Activated gamma-delta T cell treated with anti-CD3 and anti-CD28 coated beads, Interleukin-2, amount 50 U/mL, for 16 hours (primary cell): Measurements from ENCODE around the gene SCN4B.

Experiments used
- DNase-seq: peaks from one replicate; pipeline ENCODE4 v3.0.0-alpha.2; 2020; ENCODE audit warnings: low read depth

Gene SCN4B

GRCh38 chr11:118174006-118174567 is 21.5 kb upstream of the SCN4B start:
- no peak for DNase-seq

DNA sequence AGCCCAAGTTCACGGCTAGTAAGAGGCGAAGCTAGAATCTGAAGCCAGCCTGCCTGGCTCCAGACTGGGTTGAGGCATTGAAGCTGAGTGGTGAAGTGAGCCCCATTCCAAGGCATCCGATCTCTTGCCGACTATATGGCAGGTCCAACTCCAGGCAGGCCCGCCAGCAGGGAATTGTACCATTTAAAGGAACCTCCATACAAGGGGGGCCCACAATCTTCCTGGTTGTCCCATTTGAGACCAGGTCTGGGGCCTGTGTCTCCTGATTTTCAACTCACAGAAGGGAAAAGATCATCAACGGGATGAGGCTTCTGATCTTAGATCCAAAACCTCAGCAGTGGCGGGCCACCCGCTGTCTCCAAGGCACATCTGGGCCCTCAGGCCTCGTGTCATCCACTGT is 19.7 kb upstream of the SCN4B start:
- no peak for DNase-seq

- peak; percentile 51 for DNase-seq
These were observed 18.8 kb upstream of the SCN4B start for GRCh38 chr11:118171269-118172062.

- no peak for DNase-seq
These were observed 18.3 kb upstream of the SCN4B start for GRCh38 chr11:118170882-118171268.

GRCh38 chr11:118170231-118170630 is 17.6 kb upstream of the SCN4B start:
- DNase-seq: no peak

GRCh38 chr11:118169300-118170140 is 16.9 kb upstream of the SCN4B start:
- no peak for DNase-seq

GRCh38 chr11:118168751-118169150 is 16.1 kb upstream of the SCN4B start:
- no peak for DNase-seq

- DNase-seq: no peak
These were observed 15.7 kb upstream of the SCN4B start for GRCh38 chr11:118168316-118168715.

GRCh38 chr11:118167906-118168305 is 15.3 kb upstream of the SCN4B start:
- DNase-seq: no peak

DNA sequence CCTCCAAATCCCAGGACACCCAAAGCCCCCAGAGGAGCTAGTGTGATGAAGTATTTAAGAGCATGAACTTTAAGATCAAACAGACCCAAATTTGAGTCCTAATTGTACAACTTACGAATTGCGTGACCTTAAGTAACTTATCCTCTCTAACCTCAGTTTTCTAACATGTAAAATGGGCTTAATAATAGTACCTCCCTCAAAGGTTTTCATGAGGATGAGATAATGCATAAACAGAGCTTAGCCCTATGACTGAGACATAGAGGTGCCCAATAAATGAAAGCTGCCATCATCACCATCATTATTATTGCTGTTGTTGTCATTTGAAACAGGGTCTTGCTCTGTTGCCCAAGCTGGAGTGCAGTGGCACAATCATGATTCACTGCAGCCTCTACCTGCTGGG is 14.6 kb upstream of the SCN4B start:
- no peak for DNase-seq

DNA sequence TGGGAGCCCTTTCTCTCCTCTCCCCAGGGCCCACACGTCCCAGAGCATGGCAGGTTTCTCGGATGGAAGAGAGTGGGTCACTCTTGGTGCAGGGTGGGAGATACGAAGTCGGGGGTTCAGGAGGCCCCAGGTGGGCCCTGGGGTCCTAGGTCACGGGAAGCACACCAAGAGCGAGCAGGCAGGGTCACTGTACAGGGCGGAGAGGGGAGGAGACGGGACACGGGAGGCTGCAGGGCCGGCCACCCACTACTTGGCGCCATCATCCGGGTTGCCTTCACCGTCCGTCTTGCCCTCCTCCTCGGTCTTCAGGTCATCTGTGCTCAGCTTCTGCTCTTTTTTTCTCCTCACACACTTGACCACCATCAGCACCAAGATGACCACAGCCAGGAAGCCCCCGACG is 14.0 kb upstream of the SCN4B start:
- no peak for DNase-seq

- DNase-seq: no peak
These were observed 12.3 kb upstream of the SCN4B start for GRCh38 chr11:118164885-118165284.

GRCh38 chr11:118163494-118163893 is 10.9 kb upstream of the SCN4B start:
- no peak for DNase-seq

DNA sequence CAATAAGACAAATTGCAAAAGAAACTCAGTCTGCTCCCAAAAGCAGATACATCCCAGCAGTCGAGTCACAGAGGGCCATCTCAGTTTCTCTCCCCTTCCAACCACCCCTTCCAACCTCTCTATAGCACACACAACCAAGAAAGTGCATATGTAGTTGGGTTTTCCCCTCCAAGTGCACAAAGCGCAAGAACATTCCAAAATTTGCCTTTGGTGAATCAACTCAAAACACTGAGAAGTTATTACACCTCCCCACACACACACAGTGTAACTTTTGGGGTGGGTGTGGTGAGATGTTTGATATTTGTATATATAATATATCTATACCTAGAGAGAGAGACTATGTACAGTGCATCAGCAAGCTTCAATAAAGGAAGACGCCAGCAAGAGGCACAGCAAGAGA is 10.2 kb upstream of the SCN4B start:
- DNase-seq: no peak

DNA sequence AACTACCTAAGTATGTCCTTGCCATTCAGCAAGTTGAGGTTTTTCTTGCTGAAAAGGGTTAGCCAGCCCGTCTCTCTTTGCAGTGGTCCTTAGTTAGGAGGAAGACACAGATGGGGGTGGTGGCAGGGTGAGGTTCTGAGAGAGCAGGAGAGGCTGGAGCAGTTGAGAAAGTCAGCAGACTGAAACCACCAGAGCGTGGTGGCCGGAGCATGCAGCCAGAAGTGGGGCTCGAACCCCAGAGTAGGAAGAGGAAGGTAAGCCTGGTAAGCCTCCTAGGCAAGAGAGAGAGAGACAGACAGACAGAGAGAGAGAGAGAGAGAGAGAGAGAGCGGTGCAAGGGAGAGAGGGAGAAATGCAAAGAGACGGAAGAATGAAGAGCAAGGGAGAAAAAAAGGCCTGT is 9.2 kb upstream of the SCN4B start:
- DNase-seq: no peak

- DNase-seq: no peak
These were observed 4.7 kb upstream of the SCN4B start for GRCh38 chr11:118157186-118157895.

- peak; percentile 25 for DNase-seq
These were observed 4.0 kb upstream of the SCN4B start for GRCh38 chr11:118156531-118157185.

- DNase-seq: no peak
These were observed 3.3 kb upstream of the SCN4B start for GRCh38 chr11:118155776-118156530.

DNA sequence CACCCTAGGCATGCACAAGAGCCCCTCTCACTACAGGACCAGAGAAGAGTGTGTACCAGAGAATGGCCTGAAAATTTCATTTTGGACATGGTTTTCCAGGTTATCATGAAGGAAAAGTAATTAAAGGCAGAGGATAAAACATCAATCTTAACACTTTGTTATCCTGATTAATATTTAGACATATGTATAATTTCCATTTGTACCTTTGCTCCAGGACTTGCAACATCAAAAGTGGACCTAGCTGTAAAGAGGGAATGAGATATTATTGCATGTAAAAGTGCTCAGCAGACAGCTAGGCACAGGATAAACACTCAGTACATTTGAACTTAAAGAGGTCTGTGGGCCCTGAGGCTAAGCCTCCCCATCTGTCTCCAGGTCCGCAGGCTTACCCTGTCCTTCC is 2.0 kb upstream of the SCN4B start:
- DNase-seq: no peak

DNA sequence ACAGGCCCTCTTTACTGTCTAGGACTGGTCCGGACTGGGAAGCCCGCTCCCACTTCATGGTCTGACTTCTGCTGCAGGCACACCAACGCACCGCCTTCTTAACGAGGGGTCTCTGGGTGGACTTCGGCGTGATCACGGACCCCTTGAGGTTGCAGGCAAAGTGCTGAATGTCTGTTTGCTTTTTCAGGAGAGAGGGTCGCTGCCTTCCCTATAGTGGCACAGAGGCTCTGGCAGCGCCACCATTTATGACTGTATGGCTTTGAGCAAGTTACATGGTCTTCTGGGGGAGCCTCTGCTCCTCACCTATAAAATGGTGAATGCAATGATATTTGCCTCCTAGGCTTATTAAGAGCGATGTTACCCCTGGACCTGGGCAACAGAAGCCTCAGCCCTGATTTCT is 1.4 kb upstream of the SCN4B start:
- no peak for DNase-seq

- no peak for DNase-seq
These were observed 893 bp upstream of the SCN4B start for GRCh38 chr11:118153516-118153915.
